Activated CD4-positive, CD25-positive, alpha-beta regulatory T cell treated with anti-CD3 and anti-CD28 coated beads, Interleukin-2, amount 50 U/mL, for 16 hours (primary cell): ENCODE results near the gene LMTK2.

Source experiments
- DNase-seq: peaks from one replicate; pipeline ENCODE4 v3.0.0-alpha.2; 2020; ENCODE audit warnings: low read depth, low spot score

LMTK2 gene

GRCh38 chr7:98137134-98137825 lies 30.6 kb downstream of the LMTK2 start:
- DNase-seq, result no peak

GRCh38 chr7:98137826-98138151 lies 31.1 kb downstream of the LMTK2 start:
- DNase-seq, result no peak

DNA sequence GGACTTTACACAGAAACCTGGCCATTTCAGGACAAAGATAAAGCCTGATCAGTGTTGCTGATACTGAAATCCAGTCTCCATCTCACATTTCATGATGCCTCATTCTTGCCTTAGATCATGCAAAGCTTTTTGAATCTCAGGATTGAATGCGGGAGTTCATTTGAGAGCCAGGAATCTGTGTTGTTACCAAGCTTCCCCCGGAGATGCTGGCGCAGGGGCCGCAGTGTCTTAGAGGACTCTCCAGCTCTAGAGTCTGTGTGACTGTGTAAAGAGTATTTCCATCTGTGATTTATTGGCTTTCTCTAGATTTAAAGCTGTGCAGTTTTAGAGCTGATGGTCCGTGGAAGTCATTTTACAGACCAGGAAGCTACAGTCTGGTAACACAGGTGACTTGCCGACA lies 32.0 kb downstream of the LMTK2 start:
- DNase-seq, result no peak

DNA sequence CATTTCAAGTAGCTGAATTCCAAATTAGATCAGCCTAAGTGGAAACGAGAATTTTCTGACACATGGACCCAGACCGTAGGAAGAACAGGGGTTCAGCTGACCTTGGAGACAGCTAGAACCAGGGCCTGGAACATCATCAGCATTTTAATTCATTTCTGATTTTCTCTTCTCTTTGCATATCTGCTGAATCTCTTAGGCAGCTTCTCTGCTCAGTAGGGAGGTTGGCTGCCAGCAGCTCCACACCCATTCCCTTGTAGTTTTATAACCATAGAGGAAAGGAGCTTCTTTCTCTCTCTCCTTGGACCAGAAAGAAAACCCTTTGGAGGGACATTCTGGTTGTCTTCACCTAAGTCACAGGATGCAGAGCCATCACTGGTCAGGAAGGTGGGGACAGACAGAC lies 36.0 kb downstream of the LMTK2 start:
- DNase-seq, result no peak

- no peak for DNase-seq
These were observed 41.9 kb downstream of the LMTK2 start for GRCh38 chr7:98148607-98149006.

DNA sequence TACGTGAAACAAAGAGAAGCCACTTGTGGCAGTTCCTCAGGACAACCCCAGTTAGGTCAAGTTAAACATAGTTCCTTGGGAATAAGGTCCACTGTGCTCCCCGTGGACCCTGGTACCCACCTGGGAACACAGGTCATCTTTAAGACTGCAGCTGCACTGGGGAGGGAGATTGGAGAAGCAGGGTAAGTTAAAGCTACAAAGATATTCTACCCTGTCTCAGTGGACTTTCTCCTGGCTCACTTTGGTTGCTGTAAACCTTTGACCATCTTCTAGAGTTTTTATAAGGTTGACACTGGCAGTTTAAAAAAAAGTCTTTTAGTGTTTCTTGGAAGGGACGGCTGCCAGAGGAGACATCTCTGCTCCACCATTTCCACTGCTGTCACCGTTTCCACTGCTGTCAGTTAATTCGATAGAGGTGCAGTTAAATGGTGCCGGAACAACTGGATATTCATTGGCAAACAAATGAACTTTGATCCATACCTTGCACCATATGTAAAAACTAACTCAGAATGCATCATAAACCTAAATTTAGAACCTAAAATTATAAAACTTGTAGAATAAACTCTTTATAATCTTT lies 42.5 kb downstream of the LMTK2 start:
- DNase-seq, result no peak

GRCh38 chr7:98151884-98152283 lies 45.2 kb downstream of the LMTK2 start:
- DNase-seq, result no peak

DNA sequence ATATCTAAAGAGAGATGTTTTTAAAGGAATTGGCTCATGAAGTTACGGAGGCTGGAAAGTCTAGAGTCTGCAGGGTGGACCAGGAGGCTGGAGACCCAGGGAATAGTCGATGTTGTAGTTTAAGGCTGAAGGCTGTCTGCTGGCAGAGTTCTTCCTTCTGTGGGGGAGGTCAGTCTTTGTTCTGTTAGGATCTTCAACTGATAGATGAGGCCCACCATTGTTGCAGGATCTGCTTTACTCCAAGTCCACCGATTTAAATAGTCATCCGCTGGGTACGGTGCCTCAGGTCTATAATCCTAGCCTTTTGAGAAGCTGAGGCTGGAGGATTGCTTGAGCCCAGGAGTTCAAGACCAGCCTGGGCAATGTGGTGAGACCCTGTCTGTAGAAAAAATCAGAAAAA lies 50.0 kb downstream of the LMTK2 start:
- DNase-seq, result no peak

DNA sequence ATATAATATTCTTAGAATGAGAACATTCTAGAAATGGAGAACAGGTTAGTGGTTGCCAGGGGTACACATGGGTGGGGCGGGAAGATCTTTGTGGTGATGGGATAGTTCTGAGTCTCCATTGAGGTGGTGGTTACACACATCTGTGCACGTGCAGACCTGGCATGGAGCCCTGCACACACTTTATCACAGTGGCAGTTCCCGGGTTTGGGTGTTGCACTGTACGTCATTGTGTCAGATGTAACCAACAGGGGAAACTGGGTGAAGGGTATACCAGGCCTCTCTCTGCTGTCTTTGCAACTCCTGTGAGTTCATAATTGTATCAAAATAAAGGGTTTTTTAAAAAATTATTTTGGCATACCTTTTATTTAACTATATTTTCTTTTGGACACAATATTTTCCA lies 51.1 kb downstream of the LMTK2 start:
- DNase-seq, result no peak

GRCh38 chr7:98162758-98163157 lies 56.1 kb downstream of the LMTK2 start:
- no peak for DNase-seq

DNA sequence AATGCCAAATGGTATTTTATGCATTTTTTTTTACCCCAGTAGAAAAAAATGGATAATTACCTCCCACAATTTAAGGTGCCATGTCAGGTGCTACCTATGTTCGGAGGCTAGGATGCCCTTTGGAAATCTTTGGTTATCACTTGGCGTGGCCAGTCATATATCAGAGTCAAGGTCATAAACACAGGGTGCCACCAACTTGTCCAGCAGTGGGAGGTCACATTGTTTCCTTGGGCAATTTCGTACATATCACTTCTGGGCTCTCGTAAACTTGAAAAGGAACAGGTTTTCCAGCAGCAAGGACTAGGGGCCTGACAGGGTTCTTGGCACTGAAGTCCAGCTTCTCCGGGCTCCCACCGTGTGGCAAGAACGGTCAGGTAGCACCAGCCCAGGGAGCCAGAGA lies 56.6 kb downstream of the LMTK2 start:
- no peak for DNase-seq

DNA sequence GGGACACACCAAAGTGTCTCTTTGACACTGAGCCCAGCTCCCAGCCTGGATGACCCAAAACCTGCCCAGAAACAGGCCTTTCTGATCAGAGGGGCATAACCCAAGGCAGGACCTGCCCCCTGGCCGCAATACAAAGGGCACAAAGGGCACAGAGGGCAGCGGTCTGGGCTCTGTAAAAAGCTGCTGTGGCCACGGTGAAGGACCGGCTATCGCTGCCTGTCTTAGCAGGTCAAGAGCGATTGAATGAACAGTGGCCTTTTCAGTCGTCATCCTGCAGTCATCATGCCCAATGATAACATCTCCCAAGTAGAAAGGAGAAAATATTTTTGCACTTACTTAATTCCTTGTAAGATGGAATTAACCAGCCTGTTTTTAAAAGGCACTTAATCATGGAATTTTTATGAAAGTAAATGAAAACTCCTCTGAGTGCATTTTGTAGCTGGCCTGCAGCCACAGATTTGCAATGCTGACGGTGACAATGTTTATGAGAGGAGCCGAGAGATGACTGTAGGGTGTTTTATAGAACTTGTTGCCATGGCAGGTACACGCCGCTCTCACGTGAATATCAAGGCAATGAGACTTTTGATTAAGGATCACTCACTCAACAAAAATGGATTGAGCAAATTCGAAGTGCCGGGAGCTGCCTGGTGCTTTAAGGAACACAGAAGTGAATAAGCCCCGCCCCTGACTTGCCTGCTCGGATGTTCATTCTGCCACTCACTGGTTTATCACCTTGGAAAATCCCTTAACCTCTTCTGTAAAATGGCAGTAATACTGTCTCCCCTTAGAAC lies 57.2 kb downstream of the LMTK2 start:
- DNase-seq, result no peak

DNA sequence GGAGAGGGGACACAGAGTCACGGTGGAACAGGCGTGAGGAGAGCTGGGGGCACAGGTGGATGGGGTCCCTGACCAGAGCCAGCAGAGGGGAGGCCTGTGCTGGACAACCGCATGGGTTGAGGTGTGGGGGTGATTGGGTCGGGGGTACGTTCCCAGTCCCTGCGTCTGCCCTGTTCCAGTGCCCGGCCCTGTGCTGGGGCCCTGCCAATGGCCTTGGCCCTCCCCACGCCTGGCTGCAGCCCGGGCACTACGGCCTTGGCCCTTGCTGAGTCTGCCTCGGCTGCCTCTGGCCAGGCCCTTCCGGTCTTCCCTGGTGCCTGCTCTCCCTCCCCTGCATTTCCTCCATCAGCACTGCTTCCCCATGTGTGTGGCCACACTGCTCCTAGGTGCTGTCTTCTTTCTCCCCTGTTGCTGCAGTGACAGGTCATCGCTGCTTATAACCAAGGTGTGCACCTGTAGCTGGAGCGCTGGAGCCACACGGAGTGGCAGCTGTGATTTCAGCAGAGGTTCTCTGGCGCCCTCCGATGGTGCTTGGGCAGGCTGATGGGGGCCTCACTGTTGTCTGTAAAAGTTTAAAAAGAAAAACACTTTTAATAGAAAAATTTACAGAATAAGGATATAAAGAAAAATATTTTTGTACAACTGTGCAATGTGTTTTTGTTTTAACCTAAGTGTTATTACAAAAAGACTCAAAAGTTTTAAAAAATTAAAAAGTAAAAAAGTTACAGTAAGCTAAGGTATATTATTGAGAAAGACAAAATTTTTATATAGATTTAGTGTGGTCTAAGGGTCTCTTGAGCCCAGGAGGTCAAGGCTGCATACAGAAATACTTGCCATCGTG lies 59.4 kb downstream of the LMTK2 start:
- DNase-seq, result peak; percentile 19

DNA sequence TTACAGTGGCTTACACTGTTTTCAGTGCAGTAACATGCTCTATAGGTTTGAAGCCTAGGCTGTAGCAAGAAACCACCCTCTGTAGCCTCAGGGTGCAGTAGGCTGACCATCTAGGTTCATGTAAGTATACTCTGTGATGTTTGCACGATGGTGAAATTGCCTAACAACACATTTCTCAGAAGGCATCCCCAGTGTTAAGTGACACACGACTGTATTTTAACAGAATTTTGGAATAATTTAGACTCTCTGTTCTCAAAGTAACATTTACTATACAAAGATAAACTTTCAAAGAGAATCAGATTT lies 60.0 kb downstream of the LMTK2 start:
- DNase-seq, result no peak

GRCh38 chr7:98167653-98168052 lies 61.0 kb downstream of the LMTK2 start:
- DNase-seq, result no peak

DNA sequence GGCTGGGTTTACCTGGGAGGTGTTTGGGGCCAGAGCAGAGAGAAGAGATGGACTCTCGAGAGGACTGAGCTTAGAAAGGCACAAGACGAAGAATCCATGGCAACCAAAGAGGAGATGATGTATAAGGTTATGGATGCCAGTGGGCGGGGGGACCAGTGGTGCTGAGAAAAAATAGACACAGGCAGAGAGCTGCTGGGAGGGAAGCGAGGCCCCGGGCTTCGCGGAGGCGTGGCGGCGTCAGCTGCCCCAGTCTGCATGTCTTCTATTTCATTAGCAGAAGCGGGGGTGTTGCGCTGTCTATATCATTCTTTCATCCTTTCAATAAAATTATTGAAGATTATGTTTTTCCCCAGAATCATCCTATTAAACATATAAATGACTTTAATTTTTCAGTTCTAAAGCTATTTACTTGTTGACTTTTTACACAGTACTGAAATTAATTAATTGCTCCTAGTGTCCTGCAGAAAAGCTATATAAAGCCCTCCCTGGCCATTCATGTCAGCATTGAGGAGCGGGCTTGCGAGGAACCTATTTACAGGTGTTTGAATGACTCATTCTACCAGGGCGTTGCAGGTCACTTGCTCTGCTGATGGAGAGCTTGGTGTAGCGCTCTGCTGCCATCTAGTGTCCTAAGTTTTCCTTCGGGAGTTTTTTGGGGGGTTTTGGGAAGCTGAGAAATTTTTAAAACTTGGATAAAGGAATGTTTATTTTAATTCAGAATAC lies 61.7 kb downstream of the LMTK2 start:
- peak; percentile 46 for DNase-seq

- DNase-seq, result no peak
These were observed 62.4 kb downstream of the LMTK2 start for GRCh38 chr7:98168904-98169621.

DNA sequence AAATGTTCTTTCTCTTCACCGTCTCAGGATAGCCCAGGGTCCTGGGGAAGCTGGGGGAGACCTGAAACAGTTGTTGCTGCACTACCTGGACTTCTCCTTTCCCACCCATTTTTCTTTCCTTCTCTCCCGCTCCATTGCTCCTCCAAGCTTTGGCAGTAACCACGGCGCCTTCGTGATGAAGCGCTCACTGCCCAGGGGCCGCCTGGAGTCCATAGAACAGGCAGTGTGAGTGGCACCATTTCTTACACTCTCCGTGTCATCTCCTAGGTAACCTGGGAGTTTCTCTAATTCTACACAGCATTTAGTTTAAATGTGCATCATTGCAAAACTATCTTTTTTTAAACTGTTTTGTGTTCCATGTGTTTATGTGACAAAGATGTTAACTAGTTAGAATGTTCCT lies 64.3 kb downstream of the LMTK2 start:
- DNase-seq, result no peak

- no peak for DNase-seq
These were observed 64.8 kb downstream of the LMTK2 start for GRCh38 chr7:98171449-98171848.

DNA sequence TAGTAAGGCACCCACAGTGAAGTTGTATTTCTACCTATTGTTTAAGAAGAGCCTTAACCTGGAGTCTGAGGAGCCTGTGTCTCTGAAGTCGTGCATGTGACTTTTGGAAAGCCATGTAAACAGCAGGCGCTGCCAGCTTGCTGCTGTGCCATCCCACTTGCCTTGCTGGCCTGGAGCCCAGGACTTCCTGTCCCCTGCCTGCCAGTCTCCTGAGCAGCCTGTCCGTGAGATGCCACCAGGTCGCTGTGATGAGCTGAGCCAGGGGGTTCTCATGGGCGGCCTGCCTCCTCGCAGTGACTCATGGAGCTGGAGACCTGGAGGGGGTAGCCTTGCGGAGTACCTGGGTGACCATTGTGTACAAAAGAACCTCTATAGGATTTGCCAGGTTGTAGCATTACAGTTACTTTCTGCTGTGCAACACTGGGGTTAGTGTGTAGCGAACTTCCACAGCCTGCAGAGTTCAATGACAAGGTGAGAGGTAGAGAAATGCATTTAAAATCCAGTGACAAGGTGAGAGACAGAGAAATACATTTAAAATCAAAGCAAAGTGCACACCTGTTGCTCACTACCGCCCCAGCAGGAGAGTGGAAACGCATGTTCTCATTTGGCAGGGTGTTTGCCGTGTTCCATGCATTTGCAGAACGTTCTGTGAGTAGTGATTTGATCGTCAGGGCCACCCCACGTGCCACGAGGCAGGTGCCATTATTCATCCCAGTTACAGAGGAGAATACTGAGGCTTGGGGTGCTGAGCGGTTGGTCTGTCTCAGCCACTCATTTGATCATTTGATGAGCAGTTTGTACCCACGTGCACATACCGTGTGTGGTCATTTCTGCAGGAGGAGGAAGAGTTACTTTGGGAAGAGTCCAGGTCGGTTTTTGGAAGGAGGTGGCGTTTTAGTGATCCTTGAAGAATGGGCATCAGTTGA lies 67.9 kb downstream of the LMTK2 start:
- DNase-seq, result no peak
